Tibial artery (tissue), 4 donors: Measurements from ENCODE around the gene LAIR2.

Experiments used
- DNase-seq, 2 donors: peaks; one replicate each; pipeline ENCODE4 v3.0.0-alpha.2; 2019
- H3K27ac ChIP-seq, 2 donors: fragments of 200-600 bp; sonication (generic) in 1 of 2; 1 replicate in 1 of 2; 2 replicates in 1 of 2; pipeline ENCODE4 v1.5.1; 2018 to 2019; ENCODE audit warnings: mild to moderate bottlenecking in 1 of 2
- H3K27me3 ChIP-seq, 2 donors: fragments of 200-600 bp; sonication (generic) in 1 of 2; one replicate each; pipeline versions ENCODE4 v1.5.1 to v1.6.0; 2016 to 2019
- H3K36me3 ChIP-seq, 3 donors: fragments of 200-600 bp; sonication (generic) in 2 of 3; one replicate each; pipeline ENCODE4 v1.5.1; 2016 to 2019; ENCODE audit warnings: mild to moderate bottlenecking in 2 of 3
- H3K4me1 ChIP-seq, 4 donors: fragments of 200-600 bp; sonication (generic) in 2 of 4; 1 replicate in 3 of 4; 2 replicates in 1 of 4; pipeline ENCODE4 v1.5.1; 2016 to 2019
- H3K4me3 ChIP-seq, 2 donors: fragments of 200-600 bp; sonication (generic) in 1 of 2; 1 replicate in 1 of 2; 2 replicates in 1 of 2; pipeline ENCODE4 v1.5.1; 2018 to 2019; ENCODE audit warnings: mild to moderate bottlenecking in 2 of 2
- H3K9me3 ChIP-seq, 3 donors: fragments of 200-600 bp; sonication (generic) in 1 of 3; one replicate each; pipeline ENCODE4 v1.5.1; 2016 to 2019
- intact Hi-C: fragments of 100-400 bp; cut with DNase I; formaldehyde crosslinking; loops from one replicate; pipeline ENCODE4 v1.15.0; 2023; ENCODE audit warnings: low total_unique reads
- TF ChIP-seq, protein P1 (sequence below), 2 experiments: fragments of 200-600 bp in 1 of 2; fragments of 450-650 bp in 1 of 2; IDR thresholded peaks; one replicate each; pipeline ENCODE4 v1.5.1; 2017 to 2019; ENCODE audit warnings: antibody characterized with exemption in 2 of 2, mild to moderate bottlenecking in 1 of 2, moderate library complexity in 1 of 2

The LAIR2 gene

DNA sequence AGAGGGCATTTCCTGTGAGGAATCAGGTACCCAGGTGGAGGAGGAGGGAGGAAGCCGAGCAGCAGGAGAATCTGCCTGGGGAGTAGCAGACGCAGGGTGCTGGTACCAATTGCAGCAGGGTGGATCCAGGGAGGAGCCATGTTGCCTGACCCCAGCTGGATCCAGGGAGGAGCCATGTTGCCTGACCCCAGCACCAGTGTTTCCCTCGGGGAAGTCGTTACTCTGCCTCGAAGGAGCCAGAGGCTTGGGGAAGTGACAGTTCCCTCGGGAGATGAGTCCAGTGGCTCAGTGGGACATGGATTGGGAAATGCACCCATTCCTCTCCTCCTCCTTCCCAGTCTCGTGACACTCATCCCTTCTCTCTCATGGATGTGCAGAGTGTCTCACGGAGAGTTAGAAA, 31.5 kb downstream of the LAIR2 start:
- Histone ChIP-seq H3K36me3 (no peaks in the 10 kb centered on the region), H3K27ac (no peak overlapping the region), H3K9me3 (no peaks in the 10 kb centered on the region), H3K4me1 (no peaks in the 10 kb centered on the region), H3K27me3 (peaks cover 0 to 10% of the 10 kb centered on the region in 2 donors), H3K4me3 (no peak overlapping the region)
- DNase-seq: no peak
- TF ChIP-seq, protein P1, sequence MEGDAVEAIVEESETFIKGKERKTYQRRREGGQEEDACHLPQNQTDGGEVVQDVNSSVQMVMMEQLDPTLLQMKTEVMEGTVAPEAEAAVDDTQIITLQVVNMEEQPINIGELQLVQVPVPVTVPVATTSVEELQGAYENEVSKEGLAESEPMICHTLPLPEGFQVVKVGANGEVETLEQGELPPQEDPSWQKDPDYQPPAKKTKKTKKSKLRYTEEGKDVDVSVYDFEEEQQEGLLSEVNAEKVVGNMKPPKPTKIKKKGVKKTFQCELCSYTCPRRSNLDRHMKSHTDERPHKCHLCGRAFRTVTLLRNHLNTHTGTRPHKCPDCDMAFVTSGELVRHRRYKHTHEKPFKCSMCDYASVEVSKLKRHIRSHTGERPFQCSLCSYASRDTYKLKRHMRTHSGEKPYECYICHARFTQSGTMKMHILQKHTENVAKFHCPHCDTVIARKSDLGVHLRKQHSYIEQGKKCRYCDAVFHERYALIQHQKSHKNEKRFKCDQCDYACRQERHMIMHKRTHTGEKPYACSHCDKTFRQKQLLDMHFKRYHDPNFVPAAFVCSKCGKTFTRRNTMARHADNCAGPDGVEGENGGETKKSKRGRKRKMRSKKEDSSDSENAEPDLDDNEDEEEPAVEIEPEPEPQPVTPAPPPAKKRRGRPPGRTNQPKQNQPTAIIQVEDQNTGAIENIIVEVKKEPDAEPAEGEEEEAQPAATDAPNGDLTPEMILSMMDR (IDR thresholded peaks at IDR 0.05): no peak
- intact Hi-C loops: no loop called here

DNA sequence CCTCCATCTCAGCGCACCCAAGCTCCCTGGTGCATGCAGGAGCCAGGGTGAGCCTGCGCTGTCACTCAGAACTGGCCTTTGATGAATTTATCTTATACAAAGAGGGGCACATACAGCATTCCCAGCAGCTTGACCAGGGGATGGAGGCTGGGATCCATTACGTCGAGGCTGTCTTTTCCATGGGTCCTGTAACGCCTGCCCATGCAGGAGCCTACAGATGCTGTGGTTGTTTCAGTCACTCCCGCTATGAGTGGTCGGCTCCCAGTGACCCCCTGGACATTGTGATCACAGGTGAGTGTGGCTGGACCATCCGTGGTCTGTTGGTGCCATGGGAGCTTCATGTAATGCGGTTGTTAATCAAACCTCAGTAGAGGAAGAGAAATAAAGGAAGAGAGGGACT, 33.0 kb downstream of the LAIR2 start:
- no peaks in the 10 kb centered on the region for H3K4me1 ChIP-seq
- no peak overlapping the region for H3K4me3 ChIP-seq
- H3K27ac ChIP-seq: no peak overlapping the region
- TF ChIP-seq, protein P1 (IDR thresholded peaks at IDR 0.05): no peak
- peaks cover 0 to 10% of the 10 kb centered on the region in 2 donors for H3K27me3 ChIP-seq
- H3K36me3 ChIP-seq: no peaks in the 10 kb centered on the region
- intact Hi-C loops: no loop called here
- no peaks in the 10 kb centered on the region for H3K9me3 ChIP-seq
- no peak for DNase-seq

DNA sequence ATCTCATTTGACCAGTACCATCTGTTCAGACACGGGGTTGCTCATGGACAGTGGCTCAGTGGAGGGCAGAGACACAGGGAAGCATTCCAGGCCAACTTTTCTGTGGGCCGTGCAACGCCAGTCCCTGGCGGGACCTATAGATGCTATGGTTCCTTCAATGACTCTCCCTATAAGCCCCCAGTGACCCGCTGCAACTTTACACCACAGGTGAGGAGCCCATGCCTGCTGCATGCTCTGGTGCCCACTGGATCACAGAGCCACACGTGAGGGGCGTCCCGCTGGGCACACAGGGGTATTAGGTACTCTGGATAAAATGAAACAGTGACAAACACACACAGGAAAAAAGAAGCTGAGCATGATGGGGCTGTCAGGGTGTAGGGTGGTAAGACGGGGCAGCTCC, 34.3 kb downstream of the LAIR2 start:
- no peak overlapping the region for H3K4me3 ChIP-seq
- no peaks in the 10 kb centered on the region for H3K9me3 ChIP-seq
- H3K27ac ChIP-seq: no peak overlapping the region
- H3K4me1 ChIP-seq: no peaks in the 10 kb centered on the region
- intact Hi-C loops: no loop called here
- TF ChIP-seq, protein P1 (IDR thresholded peaks at IDR 0.05): no peak
- H3K27me3 ChIP-seq: peaks cover 0 to 10% of the 10 kb centered on the region in 2 donors
- no peaks in the 10 kb centered on the region for H3K36me3 ChIP-seq
- DNase-seq: no peak

DNA sequence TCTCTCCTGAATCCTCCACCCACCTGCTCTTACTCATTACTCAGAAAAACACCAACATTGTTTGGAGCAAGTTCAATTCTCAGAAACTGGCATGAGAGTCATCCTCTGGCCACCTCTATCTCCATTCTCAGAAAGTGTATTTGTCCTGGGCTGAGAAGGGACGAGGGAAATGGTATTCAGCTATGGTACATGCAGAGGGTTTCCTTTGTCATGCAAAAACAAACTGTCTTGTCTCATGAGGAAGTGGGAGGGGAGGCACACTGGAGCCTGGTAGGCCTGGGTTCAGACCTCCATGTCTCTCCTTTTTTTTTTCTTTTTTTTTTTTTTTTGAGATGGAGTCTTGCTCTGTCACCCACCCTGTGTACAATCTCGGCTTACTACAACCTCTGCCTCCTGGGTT, 39.1 kb downstream of the LAIR2 start:
- Histone ChIP-seq H3K27me3 (no peaks in the 10 kb centered on the region), H3K4me3 (no peak overlapping the region), H3K27ac (no peak overlapping the region), H3K36me3 (no peaks in the 10 kb centered on the region), H3K4me1 (no peaks in the 10 kb centered on the region), H3K9me3 (no peaks in the 10 kb centered on the region)
- no peak for DNase-seq
- TF ChIP-seq, protein P1 (IDR thresholded peaks at IDR 0.05): no peak
- intact Hi-C loops: no loop called here

DNA sequence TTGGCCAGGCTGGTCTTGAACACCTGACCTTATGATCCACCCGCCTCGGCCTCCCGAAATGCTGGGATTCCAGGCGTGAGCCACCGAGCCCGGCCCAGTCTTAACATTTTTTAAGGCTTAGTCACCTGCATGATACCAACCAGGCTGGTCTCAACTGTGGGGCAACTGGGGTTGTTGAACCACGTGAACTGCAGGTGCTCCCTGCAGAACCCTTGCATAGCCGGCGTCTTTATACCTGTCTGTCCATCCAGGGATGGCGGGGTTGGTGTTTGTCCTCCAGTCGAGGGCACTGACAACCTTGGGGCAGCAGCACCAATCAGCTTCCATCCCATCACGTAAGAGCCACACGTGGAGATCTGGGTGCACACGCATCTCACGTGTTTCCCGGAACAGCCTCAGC, 46.2 kb downstream of the LAIR2 start:
- no peaks in the 10 kb centered on the region for H3K27me3 ChIP-seq
- no peaks in the 10 kb centered on the region for H3K9me3 ChIP-seq
- TF ChIP-seq, protein P1 (IDR thresholded peaks at IDR 0.05): no peak
- no peak overlapping the region for H3K4me3 ChIP-seq
- no peak for DNase-seq
- intact Hi-C loops: no loop called here
- no peaks in the 10 kb centered on the region for H3K4me1 ChIP-seq
- H3K27ac ChIP-seq: no peak overlapping the region
- H3K36me3 ChIP-seq: no peaks in the 10 kb centered on the region

DNA sequence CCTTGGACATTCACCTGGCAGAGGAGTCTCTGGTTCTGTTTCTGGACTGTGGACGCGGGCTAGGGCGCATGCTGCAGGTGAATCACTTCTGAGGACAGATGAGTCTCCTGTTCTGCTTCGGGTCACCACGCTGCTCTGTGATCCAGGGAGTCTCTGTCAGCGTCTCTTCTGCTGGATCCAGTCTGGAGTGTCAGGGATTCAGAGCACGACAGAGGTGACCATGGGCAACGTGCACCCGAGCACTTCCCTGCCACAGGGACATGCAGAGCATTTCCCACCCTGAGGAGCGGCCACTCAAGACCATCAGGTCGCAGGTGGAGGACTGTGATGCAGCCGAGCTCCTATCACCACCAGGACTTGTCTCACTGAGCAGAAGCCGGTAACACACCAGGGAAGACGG, 46.6 kb downstream of the LAIR2 start:
- no peak for DNase-seq
- Histone ChIP-seq H3K27me3 (no peaks in the 10 kb centered on the region), H3K27ac (no peak overlapping the region), H3K4me3 (no peak overlapping the region), H3K4me1 (no peaks in the 10 kb centered on the region), H3K9me3 (no peaks in the 10 kb centered on the region), H3K36me3 (no peaks in the 10 kb centered on the region)
- TF ChIP-seq, protein P1 (IDR thresholded peaks at IDR 0.05): no peak
- intact Hi-C loops: no loop called here
